Hippocampal formation (tissue), 2 donors: ENCODE measurements around the gene SYVN1.
"Not testable (repeated sequence)": the region's sequence is repeated elsewhere in the genome, so short reads cannot be mapped to it uniquely, and the experiment has no call there.

Source experiments
- DNase-seq, 2 donors: peaks; one replicate each; lab custom pipeline; 2025; lab: John Stamatoyannopoulos, UW

SYVN1 gene

GRCh38 chr11:65127473-65128181 lies 6.7 kb downstream of the SYVN1 start:
- no peak for DNase-seq

- DNase-seq: no peak
Observed at GRCh38 chr11:65126624-65127274, 7.6 kb downstream of the SYVN1 start.

GRCh38 chr11:65125197-65126056 lies 8.9 kb downstream of the SYVN1 start:
- no peak for DNase-seq

GRCh38 chr11:65124480-65125196 lies 9.7 kb downstream of the SYVN1 start:
- no peak for DNase-seq

GRCh38 chr11:65121865-65122696 lies 12.2 kb downstream of the SYVN1 start, which contains the start of the genes FAU and MRPL49:
TSS of gene FAU (minus strand) at chr11:65122134. CDS start at chr11:65121813, 321 bp downstream.
TSS of gene MRPL49 (plus strand) at chr11:65122321. CDS start at chr11:65122347, 26 bp downstream.
- DNase-seq: peak; percentile 91 to 93

- no peak for DNase-seq
Observed at GRCh38 chr11:65121447-65121864, 12.9 kb downstream of the SYVN1 start.

GRCh38 chr11:65120831-65121230 lies 13.5 kb downstream of the SYVN1 start:
- DNase-seq: no peak

GRCh38 chr11:65119670-65119995 lies 14.7 kb downstream of the SYVN1 start:
- no peak for DNase-seq

- DNase-seq: not testable (repeated sequence)
Observed at GRCh38 chr11:65118891-65119669, 15.2 kb downstream of the SYVN1 start.

- DNase-seq: no peak
Observed at GRCh38 chr11:65118097-65118837, 16.1 kb downstream of the SYVN1 start.

GRCh38 chr11:65117206-65118096 lies 16.9 kb downstream of the SYVN1 start, which contains the start of gene ZNHIT2:
TSS of gene ZNHIT2 (minus strand) at chr11:65117701. CDS start at chr11:65117653, 48 bp downstream.
- peak; percentile 97 to 98 for DNase-seq

- no peak for DNase-seq
Observed at GRCh38 chr11:65116370-65117205, 17.7 kb downstream of the SYVN1 start.

- no peak for DNase-seq
Observed at GRCh38 chr11:65115361-65116082, 18.8 kb downstream of the SYVN1 start.

- DNase-seq: no peak
Observed at GRCh38 chr11:65114538-65115171, 19.7 kb downstream of the SYVN1 start.

GRCh38 chr11:65113839-65114238 lies 20.5 kb downstream of the SYVN1 start:
- DNase-seq: no peak

GRCh38 chr11:65113361-65113756 lies 21.0 kb downstream of the SYVN1 start:
- DNase-seq: no peak
